Hepatocyte (in vitro differentiated cells): Measurements from ENCODE around the gene PRKAG2. TPM values are rescaled to one million over a fixed set of nuclear protein-coding genes. Genes with fewer than 3 reads are reported as not detected.
A peak's percentile ranks its signal among the peaks of the same experiment; 100 is the strongest.

ENCODE experiments used
- DNase-seq: peaks from one replicate; pipeline ENCODE4 v3.0.0-alpha.2; 2016; ENCODE audit warnings: low spot score
- H2AFZ ChIP-seq: fragments of 200-600 bp; sonication (generic); 2 replicates; pipeline ENCODE4 v1.6.0; 2016; ENCODE audit warnings: antibody characterized with exemption, mild to moderate bottlenecking
- H3K27ac ChIP-seq: fragments of 200-600 bp; sonication (generic); 2 replicates; pipeline ENCODE4 v1.5.1; 2016; ENCODE audit warnings: mild to moderate bottlenecking
- H3K27me3 ChIP-seq: fragments of 200-600 bp; sonication (generic); 2 replicates; pipeline ENCODE4 v1.6.1; 2016
- H3K36me3 ChIP-seq: fragments of 200-600 bp; sonication (generic); replicated peaks from 2 replicates; pipeline ENCODE4 v1.5.1; 2016; ENCODE audit warnings: low read depth; ENCODE audit not compliant: insufficient read depth
- H3K4me1 ChIP-seq: fragments of 200-600 bp; sonication (generic); 2 replicates; pipeline ENCODE4 v1.5.1; 2016; ENCODE audit warnings: mild to moderate bottlenecking, moderate library complexity; ENCODE audit not compliant: insufficient read depth
- H3K4me2 ChIP-seq: fragments of 200-600 bp; sonication (generic); 2 replicates; pipeline ENCODE4 v1.6.0; 2016
- H3K4me3 ChIP-seq: fragments of 200-600 bp; sonication (generic); 2 replicates; pipeline ENCODE4 v1.5.1; 2016; ENCODE audit warnings: mild to moderate bottlenecking
- H3K79me2 ChIP-seq: fragments of 200-600 bp; sonication (generic); 2 replicates; pipeline ENCODE4 v1.6.0; 2017; ENCODE audit warnings: mild to moderate bottlenecking
- H3K9me2 ChIP-seq: fragments of 200-600 bp; sonication (generic); replicated peaks from 2 replicates; pipeline ENCODE4 v1.6.0; 2017; ENCODE audit warnings: mild to moderate bottlenecking; ENCODE audit not compliant: insufficient read depth
- H3K9me3 ChIP-seq: fragments of 200-600 bp; sonication (generic); 2 replicates; pipeline ENCODE4 v1.5.1; 2016; ENCODE audit warnings: low read depth, mild to moderate bottlenecking
- H4K20me1 ChIP-seq: fragments of 200-600 bp; sonication (generic); 2 replicates; pipeline ENCODE4 v1.6.0; 2016; ENCODE audit warnings: mild to moderate bottlenecking; ENCODE audit not compliant: insufficient read depth, poor library complexity, severe bottlenecking
- CTCF ChIP-seq: fragments of 200-600 bp; sonication (generic); IDR thresholded peaks from 2 replicates; pipeline ENCODE4 v1.5.1; 2016; ENCODE audit warnings: antibody characterized with exemption, mild to moderate bottlenecking; ENCODE audit not compliant: poor library complexity
- EZH2 ChIP-seq: fragments of 200-600 bp; sonication (generic); IDR thresholded peaks from 2 replicates; pipeline ENCODE4 v1.6.1; 2016; ENCODE audit warnings: antibody characterized with exemption, mild to moderate bottlenecking, borderline replicate concordance
- EZH2phosphoT487 ChIP-seq: fragments of 200-600 bp; sonication (generic); IDR thresholded peaks from one replicate; pipeline ENCODE4 v1.6.1; 2018; ENCODE audit warnings: antibody characterized with exemption, mild to moderate bottlenecking, low read depth, moderate library complexity; ENCODE audit not compliant: unreplicated experiment, severe bottlenecking
- WGBS: methylation state at CpG from one replicate; pipeline ENCODE4 v1.1.6; 2016; ENCODE audit warnings: low lambda C conversion rate; ENCODE audit errors: missing lambda C conversion rate; 5-methylcytosine and 5-hydroxymethylcytosine counted together
- polyA plus RNA-seq: library from polyadenylated mRNA; unstranded; fragments of >200 nt; fragmentation: Nextera tagmentation; extraction: Ambion mirVana; gene quantifications from 2 replicates; pipeline ENCODE4 v1.2.1, GENCODE V29; 2016
- total RNA-seq: library from RNA; depleted of rRNA; stranded (reverse); fragments of >200 nt; gene quantifications from 2 replicates; pipeline ENCODE4 v1.2.3, GENCODE V29; 2014

The PRKAG2 gene
- total and polyA plus RNA-seq, 2 experiments from 2014 or later, result 17.8 to 23.4 TPM

GRCh38 chr7:151809146-151809863, 67.6 kb downstream of the PRKAG2 start:
- Histone ChIP-seq H3K9me3 (no peaks in the 10 kb centered on the region), H3K4me2 (no peak overlapping the region), H3K27ac (peak overlapping the region; percentile 77), H3K27me3 (peaks cover 2% of the 10 kb centered on the region), H4K20me1 (no peaks in the 10 kb centered on the region), H3K9me2 (no peaks in the 10 kb centered on the region), H3K36me3 (no peaks in the 10 kb centered on the region), H3K79me2 (no peaks in the 10 kb centered on the region), H3K4me3 (no peak overlapping the region), H2AFZ (no peak overlapping the region), H3K4me1 (peaks cover 10% of the 10 kb centered on the region)
- no peak for DNase-seq
- 84% methylated on average over 18 of the region's 22 CpGs for WGBS
- TF ChIP-seq EZH2, result no peak
- no peak for TF ChIP-seq CTCF
- no peak for TF ChIP-seq EZH2phosphoT487

- Histone ChIP-seq H3K4me2 (no peak overlapping the region), H3K4me1 (peaks cover 10% of the 10 kb centered on the region), H4K20me1 (no peaks in the 10 kb centered on the region), H3K27me3 (no peaks in the 10 kb centered on the region), H3K4me3 (no peak overlapping the region), H3K9me3 (no peaks in the 10 kb centered on the region), H3K36me3 (no peaks in the 10 kb centered on the region), H2AFZ (no peak overlapping the region), H3K79me2 (no peaks in the 10 kb centered on the region), H3K27ac (peak overlapping the region; percentile 77), H3K9me2 (no peaks in the 10 kb centered on the region)
- 85% methylated on average over 24 of the region's 24 CpGs for WGBS
- peak; percentile 76 for DNase-seq
- TF ChIP-seq CTCF, result no peak
- no peak for TF ChIP-seq EZH2phosphoT487
- no peak for TF ChIP-seq EZH2
Measured at GRCh38 chr7:151808400-151809145, 68.3 kb downstream of the PRKAG2 start.

GRCh38 chr7:151807846-151808245, 69.1 kb downstream of the PRKAG2 start:
- peak overlapping the region; percentile 21 for H3K4me2 ChIP-seq
- H3K36me3 ChIP-seq, result no peaks in the 10 kb centered on the region
- no peaks in the 10 kb centered on the region for H3K27me3 ChIP-seq
- H4K20me1 ChIP-seq, result no peaks in the 10 kb centered on the region
- H3K4me1 ChIP-seq, result peaks cover 10% of the 10 kb centered on the region
- H3K4me3 ChIP-seq, result no peak overlapping the region
- H2AFZ ChIP-seq, result no peak overlapping the region
- TF ChIP-seq CTCF (no peak), EZH2phosphoT487 (no peak), EZH2 (no peak)
- DNase-seq, result no peak
- H3K9me3 ChIP-seq, result no peaks in the 10 kb centered on the region
- no peaks in the 10 kb centered on the region for H3K9me2 ChIP-seq
- peak overlapping the region; percentile 77 for H3K27ac ChIP-seq
- 88% methylated on average over 15 of the region's 15 CpGs for WGBS
- H3K79me2 ChIP-seq, result no peaks in the 10 kb centered on the region
